ENCODE data around the gene TNFSF8.

The TNFSF8 gene

GRCh38 chr9:114945616-114946412, 15.4 kb upstream of the TNFSF8 start:
- Histone ChIP-seq H2AFZ (ENCODE audit: low read depth, low read length) (no peak overlapping the region), H3K4me2 (ENCODE audit: low read length) (no peak overlapping the region), H3K27me3 (ENCODE audit: low read depth, low read length) (peaks cover 25% of the 10 kb centered on the region), H3K79me2 (ENCODE audit: low read length) (no peaks in the 10 kb centered on the region), H4K20me1 (ENCODE audit: insufficient read depth, low read length) (no peaks in the 10 kb centered on the region), H3K27ac (ENCODE audit: low read length) (no peak overlapping the region), H3K4me1 (ENCODE audit: low read length) (no peaks in the 10 kb centered on the region), H3K4me3 (ENCODE audit: low read length) (no peak overlapping the region), H3K9ac (ENCODE audit: low read length) (no peak overlapping the region), H3K36me3 (replicated peaks; ENCODE audit: low read depth, low read length) (no peaks in the 10 kb centered on the region), H3K9me3 (ENCODE audit: insufficient read depth, low read length) (no peaks in the 10 kb centered on the region)
- no peak for TF ChIP-seq EZH2phosphoT487 (IDR thresholded peaks at IDR 0.05; ENCODE audit: low read depth)
- no peak for TF ChIP-seq CTCF (IDR thresholded peaks at IDR 0.05; ENCODE audit: low read depth, low read length)

GRCh38 chr9:114941376-114941775, 11.0 kb upstream of the TNFSF8 start:
- H3K79me2 ChIP-seq (ENCODE audit: low read length), result no peaks in the 10 kb centered on the region
- H3K4me2 ChIP-seq (ENCODE audit: low read length), result no peak overlapping the region
- H3K27ac ChIP-seq (ENCODE audit: low read length), result no peak overlapping the region
- TF ChIP-seq EZH2phosphoT487 (IDR thresholded peaks at IDR 0.05; ENCODE audit: low read depth) (no peak), CTCF (IDR thresholded peaks at IDR 0.05; ENCODE audit: low read depth, low read length) (no peak)
- H4K20me1 ChIP-seq (ENCODE audit: insufficient read depth, low read length), result no peaks in the 10 kb centered on the region
- no peak overlapping the region for H3K4me3 ChIP-seq (ENCODE audit: low read length)
- no peaks in the 10 kb centered on the region for H3K9me3 ChIP-seq (ENCODE audit: insufficient read depth, low read length)
- H3K9ac ChIP-seq (ENCODE audit: low read length), result no peak overlapping the region
- peaks cover 5% of the 10 kb centered on the region; the same call in 1 of the 2 replicates for H3K4me1 ChIP-seq (ENCODE audit: low read length)
- H2AFZ ChIP-seq (ENCODE audit: low read depth, low read length), result no peak overlapping the region
- no peaks in the 10 kb centered on the region for H3K36me3 ChIP-seq (replicated peaks; ENCODE audit: low read depth, low read length)
- peaks cover 22% of the 10 kb centered on the region for H3K27me3 ChIP-seq (ENCODE audit: low read depth, low read length)

- Histone ChIP-seq H4K20me1 (ENCODE audit: insufficient read depth, low read length) (no peaks in the 10 kb centered on the region), H3K4me1 (ENCODE audit: low read length) (peaks cover 5% of the 10 kb centered on the region; the same call in 1 of the 2 replicates), H3K27me3 (ENCODE audit: low read depth, low read length) (peaks cover 29% of the 10 kb centered on the region), H3K4me3 (ENCODE audit: low read length) (no peak overlapping the region), H3K9ac (ENCODE audit: low read length) (no peak overlapping the region), H3K4me2 (ENCODE audit: low read length) (no peak overlapping the region), H3K79me2 (ENCODE audit: low read length) (no peaks in the 10 kb centered on the region), H3K36me3 (replicated peaks; ENCODE audit: low read depth, low read length) (no peaks in the 10 kb centered on the region), H3K27ac (ENCODE audit: low read length) (no peak overlapping the region), H2AFZ (ENCODE audit: low read depth, low read length) (0 out of 2 replicates have a peak overlapping the region, but pooled peaks have one; percentile 18), H3K9me3 (ENCODE audit: insufficient read depth, low read length) (no peaks in the 10 kb centered on the region)
- no peak for TF ChIP-seq CTCF (IDR thresholded peaks at IDR 0.05; ENCODE audit: low read depth, low read length)
- TF ChIP-seq EZH2phosphoT487 (IDR thresholded peaks at IDR 0.05; ENCODE audit: low read depth), result no peak
Measured at GRCh38 chr9:114938687-114939575, 8.5 kb upstream of the TNFSF8 start.

- no peak overlapping the region for H3K27ac ChIP-seq (ENCODE audit: low read length)
- H2AFZ ChIP-seq (ENCODE audit: low read depth, low read length), result no peak overlapping the region
- H3K79me2 ChIP-seq (ENCODE audit: low read length), result no peaks in the 10 kb centered on the region
- no peak overlapping the region for H3K9ac ChIP-seq (ENCODE audit: low read length)
- H4K20me1 ChIP-seq (ENCODE audit: insufficient read depth, low read length), result no peaks in the 10 kb centered on the region
- H3K4me1 ChIP-seq (ENCODE audit: low read length), result peaks cover 5% of the 10 kb centered on the region; the same call in 1 of the 2 replicates
- no peaks in the 10 kb centered on the region for H3K36me3 ChIP-seq (replicated peaks; ENCODE audit: low read depth, low read length)
- peaks cover 38% of the 10 kb centered on the region for H3K27me3 ChIP-seq (ENCODE audit: low read depth, low read length)
- no peak for TF ChIP-seq EZH2phosphoT487 (IDR thresholded peaks at IDR 0.05; ENCODE audit: low read depth)
- TF ChIP-seq CTCF (IDR thresholded peaks at IDR 0.05; ENCODE audit: low read depth, low read length), result no peak
- H3K4me2 ChIP-seq (ENCODE audit: low read length), result no peak overlapping the region
- H3K4me3 ChIP-seq (ENCODE audit: low read length), result no peak overlapping the region
- no peaks in the 10 kb centered on the region for H3K9me3 ChIP-seq (ENCODE audit: insufficient read depth, low read length)
Measured at GRCh38 chr9:114937516-114937915, 7.1 kb upstream of the TNFSF8 start.
